ENCODE results near the gene RCL1. TPM values are rescaled to one million over a fixed set of nuclear protein-coding genes. Genes with fewer than 3 reads are reported as not detected.

The RCL1 gene
- total and polyA plus RNA-seq, 2 donors (not counting 3 experiments of a cell fraction or from before 2014, with no cell fraction given), result 12.9 to 13.2 TPM

- ChIA-PET CTCF (no interaction called here), POLR2A (no interaction called here)
- no peak overlapping the region for H2AFZ ChIP-seq (ENCODE audit: low read depth, low read length)
- dilution Hi-C loops (cut with MboI; ENCODE audit: extremely low pct_ligation_motif_present, low sequenced_read_pairs) (no loop called here), intact Hi-C loops (cut with micrococcal nuclease) (no loop called here)
- H3K79me2 ChIP-seq (ENCODE audit: control insufficient read depth, insufficient read depth, low read length), result no peaks in the 10 kb centered on the region
- H3K36me3 ChIP-seq (ENCODE audit: control insufficient read depth in 2 of 2, extremely low read depth in 1 of 2, insufficient read depth in 2 of 2, low read length in 2 of 2), result no peaks in the 10 kb centered on the region
- no peaks in the 10 kb centered on the region for H4K20me1 ChIP-seq (replicated peaks; ENCODE audit: control insufficient read depth, extremely low read depth, insufficient read depth, low read length)
- no TSS peak for BruUV-seq (replicated peaks)
- DNase-seq (ENCODE audit: low read depth, low spot score) (no peak), FAIRE-seq (no peak)
- H3K9ac ChIP-seq (replicated peaks; ENCODE audit: extremely low read depth, insufficient read depth, low read length), result no peak overlapping the region
- H3K27me3 ChIP-seq (ENCODE audit: control insufficient read depth in 2 of 2, insufficient read depth in 2 of 2, low read length in 2 of 2), result no peaks in the 10 kb centered on the region
- no peaks in the 10 kb centered on the region for H3K4me1 ChIP-seq (ENCODE audit: control insufficient read depth, extremely low read depth, insufficient read depth, low read length)
- TF ChIP-seq POLR2A (IDR thresholded peaks at IDR 0.05; ENCODE audit: low read depth, low read length), result no peak
- no peak for TF ChIP-seq FOS (IDR thresholded peaks at IDR 0.05; ENCODE audit: borderline replicate concordance, insufficient read depth, low read length)
- no peak for TF ChIP-seq JUN (IDR thresholded peaks at IDR 0.05; ENCODE audit: borderline replicate concordance, insufficient read depth, insufficient read length, low read depth)
- TF ChIP-seq POLR2AphosphoS5 (IDR thresholded peaks at IDR 0.05; ENCODE audit: insufficient read depth, low read depth, low read length), result no peak
- no peak for TF ChIP-seq EZH2 (IDR thresholded peaks at IDR 0.05; ENCODE audit: borderline replicate concordance, low read depth, low read length, severe bottlenecking)
- TF ChIP-seq, protein P1, sequence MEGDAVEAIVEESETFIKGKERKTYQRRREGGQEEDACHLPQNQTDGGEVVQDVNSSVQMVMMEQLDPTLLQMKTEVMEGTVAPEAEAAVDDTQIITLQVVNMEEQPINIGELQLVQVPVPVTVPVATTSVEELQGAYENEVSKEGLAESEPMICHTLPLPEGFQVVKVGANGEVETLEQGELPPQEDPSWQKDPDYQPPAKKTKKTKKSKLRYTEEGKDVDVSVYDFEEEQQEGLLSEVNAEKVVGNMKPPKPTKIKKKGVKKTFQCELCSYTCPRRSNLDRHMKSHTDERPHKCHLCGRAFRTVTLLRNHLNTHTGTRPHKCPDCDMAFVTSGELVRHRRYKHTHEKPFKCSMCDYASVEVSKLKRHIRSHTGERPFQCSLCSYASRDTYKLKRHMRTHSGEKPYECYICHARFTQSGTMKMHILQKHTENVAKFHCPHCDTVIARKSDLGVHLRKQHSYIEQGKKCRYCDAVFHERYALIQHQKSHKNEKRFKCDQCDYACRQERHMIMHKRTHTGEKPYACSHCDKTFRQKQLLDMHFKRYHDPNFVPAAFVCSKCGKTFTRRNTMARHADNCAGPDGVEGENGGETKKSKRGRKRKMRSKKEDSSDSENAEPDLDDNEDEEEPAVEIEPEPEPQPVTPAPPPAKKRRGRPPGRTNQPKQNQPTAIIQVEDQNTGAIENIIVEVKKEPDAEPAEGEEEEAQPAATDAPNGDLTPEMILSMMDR (IDR thresholded peaks at IDR 0.05; ENCODE audit: extremely low read depth in 1 of 2, insufficient read depth in 1 of 2, low read depth in 1 of 2, low read length in 2 of 2), result no peak
- TF ChIP-seq MAX (IDR thresholded peaks at IDR 0.05; ENCODE audit: insufficient read depth, insufficient read length), result no peak
- no peak for TF ChIP-seq MYC (IDR thresholded peaks at IDR 0.05; ENCODE audit: low read depth, low read length)
- no peak for TF ChIP-seq GATA2 (IDR thresholded peaks at IDR 0.05; ENCODE audit: insufficient read depth, insufficient read length, low read depth, low read length)
- H3K27ac ChIP-seq (ENCODE audit: insufficient read depth, low read depth, low read length), result no peak overlapping the region
- no peak overlapping the region for H3K4me3 ChIP-seq (replicated peaks in 1 of 3; ENCODE audit: insufficient read depth in 1 of 3, low read depth in 1 of 3, low read length in 3 of 3)
- no peaks in the 10 kb centered on the region for H3K9me3 ChIP-seq (replicated peaks; ENCODE audit: control insufficient read depth, insufficient read depth, low read length)
- H3K9me1 ChIP-seq (replicated peaks; ENCODE audit: control insufficient read depth, extremely low read depth, insufficient read depth, low read length), result no peaks in the 10 kb centered on the region
- H3K4me2 ChIP-seq (ENCODE audit: insufficient read depth, low read length), result no peak overlapping the region
These were observed 98.9 kb downstream of the RCL1 start for GRCh38 chr9:4891674-4892073.

Measured in endothelial cell of umbilical vein (primary cell).